ENCODE results near the gene FMNL2.
A peak's percentile ranks its signal among the peaks of the same experiment; 100 is the strongest.

FMNL2 gene

DNA sequence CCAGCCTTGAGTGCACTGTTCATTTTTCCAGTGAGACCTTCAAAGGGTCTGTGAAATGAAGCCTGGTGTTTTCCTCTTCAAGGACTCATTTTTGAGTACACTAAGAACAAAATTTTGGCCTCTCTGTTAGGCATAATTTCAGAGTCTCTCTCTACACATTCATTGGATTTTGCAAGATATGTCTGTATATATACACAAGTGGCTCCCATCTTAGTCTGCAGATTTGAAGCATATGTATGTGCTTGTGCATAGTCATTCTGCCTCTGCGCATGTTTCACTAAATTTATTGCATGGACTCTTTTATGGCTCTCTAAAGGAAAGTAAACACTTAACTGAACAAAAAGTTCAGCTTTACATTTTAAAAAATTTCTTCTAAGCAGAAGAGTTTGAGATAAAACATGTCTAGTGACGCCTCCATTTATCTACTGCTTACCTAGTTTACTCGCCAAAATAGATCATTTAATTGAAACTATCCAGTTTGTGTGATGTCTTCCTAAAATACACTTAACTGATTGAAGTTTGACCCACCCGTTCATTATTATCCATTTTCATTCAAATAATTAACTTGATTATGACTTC, 145.9 kb downstream of the FMNL2 start:
- TF ChIP-seq, protein P1, sequence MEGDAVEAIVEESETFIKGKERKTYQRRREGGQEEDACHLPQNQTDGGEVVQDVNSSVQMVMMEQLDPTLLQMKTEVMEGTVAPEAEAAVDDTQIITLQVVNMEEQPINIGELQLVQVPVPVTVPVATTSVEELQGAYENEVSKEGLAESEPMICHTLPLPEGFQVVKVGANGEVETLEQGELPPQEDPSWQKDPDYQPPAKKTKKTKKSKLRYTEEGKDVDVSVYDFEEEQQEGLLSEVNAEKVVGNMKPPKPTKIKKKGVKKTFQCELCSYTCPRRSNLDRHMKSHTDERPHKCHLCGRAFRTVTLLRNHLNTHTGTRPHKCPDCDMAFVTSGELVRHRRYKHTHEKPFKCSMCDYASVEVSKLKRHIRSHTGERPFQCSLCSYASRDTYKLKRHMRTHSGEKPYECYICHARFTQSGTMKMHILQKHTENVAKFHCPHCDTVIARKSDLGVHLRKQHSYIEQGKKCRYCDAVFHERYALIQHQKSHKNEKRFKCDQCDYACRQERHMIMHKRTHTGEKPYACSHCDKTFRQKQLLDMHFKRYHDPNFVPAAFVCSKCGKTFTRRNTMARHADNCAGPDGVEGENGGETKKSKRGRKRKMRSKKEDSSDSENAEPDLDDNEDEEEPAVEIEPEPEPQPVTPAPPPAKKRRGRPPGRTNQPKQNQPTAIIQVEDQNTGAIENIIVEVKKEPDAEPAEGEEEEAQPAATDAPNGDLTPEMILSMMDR (IDR thresholded peaks at IDR 0.05) = no peak
- no peak overlapping the region for H3K27ac ChIP-seq
- no peak overlapping the region for H3K4me3 ChIP-seq
- DNase-seq (ENCODE audit: low spot score) = no peak

DNA sequence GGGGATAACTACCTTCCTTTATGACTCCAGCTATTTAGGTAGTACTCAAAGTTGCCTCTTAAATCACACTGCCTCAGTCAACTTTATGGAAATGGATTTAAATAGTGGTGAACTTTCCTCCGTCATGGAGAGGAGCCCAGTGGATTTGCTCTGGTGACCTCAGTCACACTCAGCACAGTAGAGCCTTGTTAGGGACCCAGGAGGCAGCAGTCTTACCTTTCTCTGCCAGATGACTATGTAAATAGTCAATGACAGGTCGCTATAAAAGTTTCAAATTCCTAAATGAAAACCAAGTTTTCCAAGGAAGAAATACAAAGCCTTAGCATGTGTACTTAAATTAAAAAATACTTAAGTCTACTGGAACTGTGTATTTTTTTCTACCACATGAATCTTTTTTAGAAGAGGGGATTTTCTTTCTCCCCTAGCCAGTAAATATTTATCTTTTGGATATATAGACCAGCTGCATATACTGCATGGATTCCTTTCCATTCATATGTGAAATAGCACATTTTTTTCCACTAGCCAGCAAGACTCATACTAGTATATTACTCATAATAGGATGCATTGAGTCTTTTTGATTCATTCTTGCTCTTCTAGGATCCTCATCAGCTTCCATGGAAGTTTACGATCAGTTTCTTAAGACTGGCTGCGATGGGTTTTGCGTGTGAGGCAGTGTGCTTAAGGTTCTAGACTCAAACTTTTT, 147.1 kb downstream of the FMNL2 start:
- Histone ChIP-seq H3K27ac (no peak overlapping the region), H3K4me3 (no peak overlapping the region)
- TF ChIP-seq, protein P1 (IDR thresholded peaks at IDR 0.05) = no peak
- no peak for DNase-seq (ENCODE audit: low spot score)

- H3K27ac ChIP-seq = no peak overlapping the region
- no peak for DNase-seq (ENCODE audit: low spot score)
- TF ChIP-seq, protein P1 (IDR thresholded peaks at IDR 0.05) = no peak
- H3K4me3 ChIP-seq = no peak overlapping the region
These were observed 148.5 kb downstream of the FMNL2 start for GRCh38 chr2:152483276-152484063.

- Histone ChIP-seq H3K4me3 (no peak overlapping the region), H3K27ac (peak overlapping the region in 1 of 2 donors; percentile 39)
- TF ChIP-seq, protein P1 (IDR thresholded peaks at IDR 0.05) = no peak
- no peak for DNase-seq (ENCODE audit: low spot score)
These were observed 151.2 kb downstream of the FMNL2 start for GRCh38 chr2:152485954-152486736.

- Histone ChIP-seq H3K4me3 (no peak overlapping the region), H3K27ac (no peak overlapping the region)
- no peak for DNase-seq (ENCODE audit: low spot score)
- TF ChIP-seq, protein P1 (IDR thresholded peaks at IDR 0.05) = no peak
These were observed 151.9 kb downstream of the FMNL2 start for GRCh38 chr2:152486737-152487400.

DNA sequence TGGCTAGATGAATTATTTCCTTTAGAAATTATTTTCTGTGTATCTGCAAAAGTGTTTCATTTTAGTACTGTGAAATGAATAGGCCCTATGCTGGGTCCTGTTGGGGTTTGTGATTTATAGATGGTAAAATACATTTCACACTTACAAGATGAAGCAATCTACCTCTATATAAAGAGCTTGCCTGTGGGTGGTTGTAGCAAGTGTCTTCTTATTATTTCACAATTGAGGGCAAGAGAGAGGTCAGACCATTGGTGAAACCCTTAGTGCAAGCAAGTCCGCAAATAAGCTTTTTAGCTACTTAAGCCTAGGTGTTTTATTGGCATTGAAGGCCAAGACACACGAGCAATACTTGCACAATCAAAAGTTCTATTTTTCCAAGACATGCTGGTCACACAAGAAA, 153.1 kb downstream of the FMNL2 start:
- H3K27ac ChIP-seq = no peak overlapping the region

More for the DNA sequence above, 153.1 kb downstream of the FMNL2 start:
- TF ChIP-seq, protein P1 (IDR thresholded peaks at IDR 0.05) = no peak
- no peak for DNase-seq (ENCODE audit: low spot score)
- no peak overlapping the region for H3K4me3 ChIP-seq
